DOHH2 (cell line): ENCODE measurements around the gene SCN3B.

ENCODE experiments used
- H3F3A ChIP-seq: fragments of 200-600 bp; sonication (generic), shearing (Covaris generic); 2 replicates; pipeline ENCODE4 v1.6.0; 2016; ENCODE audit warnings: antibody characterized with exemption, mild to moderate bottlenecking; ENCODE audit not compliant: control insufficient read depth, insufficient read depth
- H3K27ac ChIP-seq: fragments of 200-600 bp; sonication (generic); 2 replicates; pipeline ENCODE4 v1.5.1; 2014; ENCODE audit warnings: low read depth, mild to moderate bottlenecking, low read length, moderate library complexity
- H3K27me3 ChIP-seq: fragments of 200-600 bp; sonication (generic); 2 replicates; pipeline ENCODE4 v1.6.1; 2014; ENCODE audit warnings: mild to moderate bottlenecking, low read length, mixed read lengths; ENCODE audit not compliant: control insufficient read depth
- H3K36me3 ChIP-seq: fragments of 200-600 bp; sonication (generic); 2 replicates; pipeline ENCODE4 v1.6.1; 2014; ENCODE audit warnings: mild to moderate bottlenecking, low read length, moderate library complexity, mixed read lengths; ENCODE audit not compliant: control insufficient read depth
- H3K4me1 ChIP-seq: fragments of 200-600 bp; sonication (generic); 2 replicates; pipeline ENCODE4 v1.6.1; 2014; ENCODE audit warnings: mild to moderate bottlenecking, low read length, mixed read lengths; ENCODE audit not compliant: control insufficient read depth
- H3K4me2 ChIP-seq: fragments of 200-600 bp; sonication (generic); 2 replicates; pipeline ENCODE4 v1.6.0; 2014; ENCODE audit warnings: mild to moderate bottlenecking, low read length, moderate library complexity
- H3K4me3 ChIP-seq: fragments of 200-600 bp; sonication (generic); 2 replicates; pipeline ENCODE4 v1.5.1; 2014; ENCODE audit warnings: mild to moderate bottlenecking, low read length, mixed read lengths
- H3K79me2 ChIP-seq: fragments of 200-600 bp; sonication (generic); 2 replicates; pipeline ENCODE4 v1.6.1; 2014; ENCODE audit warnings: mild to moderate bottlenecking, low read length, mixed read lengths; ENCODE audit not compliant: control insufficient read depth
- H3K9me2 ChIP-seq: fragments of 200-600 bp; sonication (generic); replicated peaks from 2 replicates; pipeline ENCODE4 v1.6.1; 2014; ENCODE audit warnings: mild to moderate bottlenecking, low read length, mixed read lengths; ENCODE audit not compliant: control insufficient read depth
- H3K9me3 ChIP-seq: fragments of 200-600 bp; sonication (generic); 2 replicates; pipeline ENCODE4 v1.6.1; 2014; ENCODE audit warnings: antibody characterized with exemption, low read length, mixed read lengths; ENCODE audit not compliant: control insufficient read depth, insufficient read depth
- H4K20me1 ChIP-seq: fragments of 200-600 bp; sonication (generic); 2 replicates; pipeline ENCODE4 v1.6.0; 2014; ENCODE audit warnings: low read depth, mild to moderate bottlenecking, antibody characterized with exemption, low read length, moderate library complexity; ENCODE audit not compliant: control insufficient read depth, insufficient read depth
- EZH2phosphoT487 ChIP-seq: fragments of 200-600 bp; sonication (generic); IDR thresholded peaks from 2 replicates; pipeline ENCODE4 v1.6.1; 2017; ENCODE audit warnings: borderline replicate concordance, mild to moderate bottlenecking, antibody characterized with exemption, low read length, moderate library complexity, mixed read lengths
- TF ChIP-seq, protein P1 (sequence below): fragments of 200-600 bp; sonication (generic); IDR thresholded peaks from one replicate; pipeline ENCODE4 v1.5.1; 2014; ENCODE audit warnings: antibody characterized with exemption, mild to moderate bottlenecking, low read depth, low read length; ENCODE audit not compliant: poor library complexity, severe bottlenecking

The SCN3B gene

DNA sequence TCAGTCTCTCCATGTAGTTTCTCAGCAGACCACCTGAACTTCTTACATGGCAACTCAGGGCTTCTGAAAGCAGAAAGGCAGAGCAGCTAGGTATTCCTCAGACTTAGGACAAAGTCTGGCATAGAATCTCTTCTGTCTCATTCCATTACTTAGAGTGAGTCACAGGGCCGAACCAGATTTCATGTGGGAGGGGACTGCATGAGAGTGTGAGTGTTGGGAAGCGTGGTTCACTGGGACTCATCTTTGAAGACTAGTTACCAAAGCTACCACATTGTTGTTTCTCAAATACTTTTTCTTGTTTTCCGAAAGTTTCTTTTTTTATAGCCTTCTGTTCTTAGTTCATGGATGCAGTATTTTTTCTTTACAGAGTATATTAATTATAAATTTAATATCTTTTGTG, 36.1 kb upstream of the SCN3B start:
- no peaks in the 10 kb centered on the region for H3K9me3 ChIP-seq
- no peaks in the 10 kb centered on the region for H3K36me3 ChIP-seq
- no peak overlapping the region for H3K27ac ChIP-seq
- H3K27me3 ChIP-seq, result no peaks in the 10 kb centered on the region
- TF ChIP-seq, protein P1, sequence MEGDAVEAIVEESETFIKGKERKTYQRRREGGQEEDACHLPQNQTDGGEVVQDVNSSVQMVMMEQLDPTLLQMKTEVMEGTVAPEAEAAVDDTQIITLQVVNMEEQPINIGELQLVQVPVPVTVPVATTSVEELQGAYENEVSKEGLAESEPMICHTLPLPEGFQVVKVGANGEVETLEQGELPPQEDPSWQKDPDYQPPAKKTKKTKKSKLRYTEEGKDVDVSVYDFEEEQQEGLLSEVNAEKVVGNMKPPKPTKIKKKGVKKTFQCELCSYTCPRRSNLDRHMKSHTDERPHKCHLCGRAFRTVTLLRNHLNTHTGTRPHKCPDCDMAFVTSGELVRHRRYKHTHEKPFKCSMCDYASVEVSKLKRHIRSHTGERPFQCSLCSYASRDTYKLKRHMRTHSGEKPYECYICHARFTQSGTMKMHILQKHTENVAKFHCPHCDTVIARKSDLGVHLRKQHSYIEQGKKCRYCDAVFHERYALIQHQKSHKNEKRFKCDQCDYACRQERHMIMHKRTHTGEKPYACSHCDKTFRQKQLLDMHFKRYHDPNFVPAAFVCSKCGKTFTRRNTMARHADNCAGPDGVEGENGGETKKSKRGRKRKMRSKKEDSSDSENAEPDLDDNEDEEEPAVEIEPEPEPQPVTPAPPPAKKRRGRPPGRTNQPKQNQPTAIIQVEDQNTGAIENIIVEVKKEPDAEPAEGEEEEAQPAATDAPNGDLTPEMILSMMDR, result no peak
- no peak for TF ChIP-seq EZH2phosphoT487
- H3K4me2 ChIP-seq, result no peak overlapping the region
- no peaks in the 10 kb centered on the region for H3K79me2 ChIP-seq
- H3K4me3 ChIP-seq, result no peak overlapping the region
- H3K9me2 ChIP-seq, result no peaks in the 10 kb centered on the region
- H4K20me1 ChIP-seq, result no peaks in the 10 kb centered on the region
- peaks cover 13% of the 10 kb centered on the region for H3K4me1 ChIP-seq
- no peaks in the 10 kb centered on the region for H3F3A ChIP-seq

GRCh38 chr11:123684601-123685000, 30.2 kb upstream of the SCN3B start:
- Histone ChIP-seq H3K27me3 (no peaks in the 10 kb centered on the region), H3K27ac (peak overlapping the region; percentile 85), H3K4me2 (peak overlapping the region; percentile 95), H3K4me3 (peak overlapping the region; percentile 73), H3K9me2 (no peaks in the 10 kb centered on the region), H3K36me3 (no peaks in the 10 kb centered on the region), H3K79me2 (no peaks in the 10 kb centered on the region), H3K4me1 (peaks cover 57% of the 10 kb centered on the region), H3K9me3 (no peaks in the 10 kb centered on the region), H3F3A (peaks cover 4% of the 10 kb centered on the region; the same call in 1 of the 2 replicates), H4K20me1 (no peaks in the 10 kb centered on the region)
- TF ChIP-seq, protein P1, result no peak
- TF ChIP-seq EZH2phosphoT487, result no peak

- Histone ChIP-seq H3K79me2 (no peaks in the 10 kb centered on the region), H3K4me1 (peaks cover 61% of the 10 kb centered on the region), H3K4me3 (peak overlapping the region; percentile 73), H3K4me2 (peak overlapping the region; percentile 95), H3K36me3 (no peaks in the 10 kb centered on the region), H3K27ac (peak overlapping the region; percentile 85), H4K20me1 (no peaks in the 10 kb centered on the region), H3K9me2 (no peaks in the 10 kb centered on the region), H3F3A (peaks cover 4% of the 10 kb centered on the region; the same call in 1 of the 2 replicates), H3K27me3 (no peaks in the 10 kb centered on the region), H3K9me3 (no peaks in the 10 kb centered on the region)
- TF ChIP-seq, protein P1, result no peak
- TF ChIP-seq EZH2phosphoT487, result no peak
These were observed 29.2 kb upstream of the SCN3B start for GRCh38 chr11:123683428-123684170.
